Muscle of arm (tissue), 12 donors: Measurements from ENCODE around the gene CACNA2D2. TPM values are rescaled to one million over a fixed set of nuclear protein-coding genes. Genes with fewer than 3 reads are reported as not detected.

ENCODE experiments used
- DNase-seq: peaks from one replicate; pipeline ENCODE4 v3.0.0-alpha.2; 2013
- polyA plus RNA-seq, 12 donors: library from polyadenylated mRNA; unstranded; fragments of 120-200 nt; gene quantifications; one replicate each; pipeline ENCODE4 v1.2.1, GENCODE V29; 2013; ENCODE audit not compliant: insufficient read length in 12 of 12

The CACNA2D2 gene
- polyA plus RNA-seq, 12 donors = 5.0 to 12.5 (median 7.7) TPM; not detected in 1

GRCh38 chr3:50327129-50327528 is 176.3 kb downstream of the CACNA2D2 start:
- DNase-seq = no peak

- no peak for DNase-seq
Measured at GRCh38 chr3:50326182-50326541, 177.3 kb downstream of the CACNA2D2 start.

GRCh38 chr3:50325497-50326181 is 177.8 kb downstream of the CACNA2D2 start:
- no peak for DNase-seq

- no peak for DNase-seq
Measured at GRCh38 chr3:50325113-50325480, 178.3 kb downstream of the CACNA2D2 start.

GRCh38 chr3:50324351-50325112 is 178.9 kb downstream of the CACNA2D2 start:
- DNase-seq = no peak

GRCh38 chr3:50323614-50324199 is 179.7 kb downstream of the CACNA2D2 start:
- DNase-seq = no peak

GRCh38 chr3:50323092-50323600 is 180.3 kb downstream of the CACNA2D2 start:
- no peak for DNase-seq

GRCh38 chr3:50322386-50323091 is 180.9 kb downstream of the CACNA2D2 start, which contains the start of gene HYAL2:
Gene HYAL2, minus strand, starts transcription at chr3:50322745. Its CDS starts 2,256 bp downstream, at chr3:50320489.
- no peak for DNase-seq

- DNase-seq = no peak
Measured at GRCh38 chr3:50322115-50322385, 181.4 kb downstream of the CACNA2D2 start.

- peak; percentile 90 for DNase-seq
Measured at GRCh38 chr3:50321336-50322114, 181.9 kb downstream of the CACNA2D2 start.

GRCh38 chr3:50320853-50321335 is 182.5 kb downstream of the CACNA2D2 start:
- DNase-seq = peak; percentile 77

GRCh38 chr3:50319894-50320625 is 183.4 kb downstream of the CACNA2D2 start:
- no peak for DNase-seq

- DNase-seq = no peak
Measured at GRCh38 chr3:50319181-50319893, 184.1 kb downstream of the CACNA2D2 start.

GRCh38 chr3:50318615-50319014 is 184.8 kb downstream of the CACNA2D2 start:
- DNase-seq = no peak

- no peak for DNase-seq
Measured at GRCh38 chr3:50318163-50318562, 185.3 kb downstream of the CACNA2D2 start.

- DNase-seq = no peak
Measured at GRCh38 chr3:50317300-50317699, 186.1 kb downstream of the CACNA2D2 start.

GRCh38 chr3:50316657-50317242 is 186.7 kb downstream of the CACNA2D2 start:
- DNase-seq = no peak

- DNase-seq = no peak
Measured at GRCh38 chr3:50314816-50315215, 188.6 kb downstream of the CACNA2D2 start.

- no peak for DNase-seq
Measured at GRCh38 chr3:50314342-50314741, 189.1 kb downstream of the CACNA2D2 start.
